HepG2 (cell line): Measurements from ENCODE around the gene SYNE3. TPM values are rescaled to one million over a fixed set of nuclear protein-coding genes. Genes with fewer than 3 reads are reported as not detected.

Experiments used
- ARID5B ChIP-seq: IDR thresholded peaks from 2 replicates; pipeline ENCODE4 v1.4.0; 2020; ENCODE audit warnings: mild to moderate bottlenecking, missing genetic modification reagents
- BRF2 ChIP-seq: sonication (generic); formaldehyde crosslinking; IDR thresholded peaks from 2 replicates; pipeline ENCODE4 v1.8.1; 2022; ENCODE audit warnings: mild to moderate bottlenecking, missing genetic modification reagents
- CREB3 ChIP-seq: sonication (generic); formaldehyde crosslinking; IDR thresholded peaks from 2 replicates; pipeline ENCODE4 v1.5.0; 2020; ENCODE audit warnings: missing genetic modification reagents
- FOSL1 ChIP-seq: sonication (generic); formaldehyde crosslinking; IDR thresholded peaks from 2 replicates; pipeline ENCODE4 v1.9.0; 2021; ENCODE audit warnings: missing genetic modification reagents, borderline replicate concordance
- HDAC1 ChIP-seq: sonication (generic); formaldehyde crosslinking; IDR thresholded peaks from 2 replicates; pipeline ENCODE4 v1.5.1; 2020; ENCODE audit warnings: mild to moderate bottlenecking, missing genetic modification reagents
- KDM4B ChIP-seq: sonication (generic); formaldehyde crosslinking; IDR thresholded peaks from 2 replicates; pipeline ENCODE4 v1.4.0; 2020; ENCODE audit warnings: missing genetic modification reagents
- MAFK ChIP-seq, 2 experiments: IDR thresholded peaks in 1 of 2; conservative IDR thresholded peaks in 1 of 2; 2 replicates each; pipeline ENCODE4 v1.6.1; 2011; ENCODE audit warnings: improper control_type of control experiment in 2 of 2, low read length in 2 of 2
- MED13 ChIP-seq: sonication (generic); formaldehyde crosslinking; IDR thresholded peaks from 2 replicates; pipeline ENCODE4 v1.5.0; 2020; ENCODE audit warnings: missing genetic modification reagents
- MLLT10 ChIP-seq: sonication (generic); formaldehyde crosslinking; IDR thresholded peaks from 2 replicates; pipeline ENCODE4 v1.4.0; 2020; ENCODE audit warnings: missing genetic modification reagents
- RBFOX2 ChIP-seq: fragments of 200-400 bp; formaldehyde crosslinking; IDR thresholded peaks from 2 replicates; pipeline ENCODE4 v1.6.1; 2017; ENCODE audit warnings: low read depth, mild to moderate bottlenecking, low read length
- RNF2 ChIP-seq: fragments of 450-650 bp; conservative IDR thresholded peaks from 2 replicates; pipeline ENCODE4 v1.6.1; 2016; ENCODE audit warnings: low read depth
- SSRP1 ChIP-seq: IDR thresholded peaks from 2 replicates; pipeline ENCODE4 v1.6.1; 2016; ENCODE audit warnings: control low read depth
- SUZ12 ChIP-seq: fragments of 150-350 bp; IDR thresholded peaks from 2 replicates; pipeline ENCODE4 v1.6.1; 2014; ENCODE audit warnings: low read depth, low read length
- ZBTB20 ChIP-seq: sonication (generic); formaldehyde crosslinking; IDR thresholded peaks from 2 replicates; pipeline ENCODE4 v1.8.1; 2023; ENCODE audit warnings: missing genetic modification reagents, low read depth, mild to moderate bottlenecking, borderline replicate concordance
- ZFX ChIP-seq: sonication (generic); formaldehyde crosslinking; IDR thresholded peaks from 2 replicates; pipeline ENCODE4 v1.4.0; 2020; ENCODE audit warnings: mild to moderate bottlenecking, low read depth, missing genetic modification reagents, moderate library complexity
- ZNF441 ChIP-seq: sonication (generic); formaldehyde crosslinking; IDR thresholded peaks from 2 replicates; pipeline ENCODE4 v1.7.0; 2021; ENCODE audit warnings: missing genetic modification reagents, borderline replicate concordance
- ZNF652 ChIP-seq: IDR thresholded peaks from 2 replicates; pipeline ENCODE4 v1.6.1; 2016; ENCODE audit warnings: low read depth, borderline replicate concordance
- ZNF709 ChIP-seq: sonication (generic); formaldehyde crosslinking; IDR thresholded peaks from 2 replicates; pipeline ENCODE4 v1.5.0; 2020; ENCODE audit warnings: mild to moderate bottlenecking, missing genetic modification reagents
- polyA plus RNA-seq, 8 experiments: library from polyadenylated mRNA; depleted of rRNA in 3 of 8; stranded (reverse) in 7 of 8; unstranded in 1 of 8; fragments of >200 nt; fragmentation: Illumina TruSeq in 4 of 8; extraction: Trizol in 4 of 8; gene quantifications; 2 replicates each; pipeline versions ENCODE4 v1.2.1 to v1.2.3, GENCODE V29; 2011 to 2016; ENCODE audit warnings: low read depth in 4 of 8, missing spikeins in 1 of 8, mixed read lengths in 1 of 8; ENCODE audit not compliant: insufficient read depth in 1 of 8
- total RNA-seq, 5 experiments: library from RNA; depleted of rRNA; stranded (reverse); fragments of >200 nt; fragmentation: Illumina TruSeq; extraction: Trizol; gene quantifications; 2 replicates each; pipeline ENCODE4 v1.2.3, GENCODE V29; 2016; ENCODE audit warnings: low read depth in 1 of 5
- TF ChIP-seq, protein P1 (sequence below): IDR thresholded peaks from 2 replicates; pipeline ENCODE4 v1.6.1; 2016; ENCODE audit warnings: low read depth
- TF ChIP-seq, protein P2 (sequence below): sonication (generic); formaldehyde crosslinking; IDR thresholded peaks from 2 replicates; pipeline ENCODE4 v1.4.0; 2020; ENCODE audit warnings: mild to moderate bottlenecking, missing genetic modification reagents, borderline replicate concordance

Gene SYNE3
- total and polyA plus RNA-seq, 2 of the 13 experiments (the other 11 are each of a cell fraction or from before 2014, with no cell fraction given): 7.8 to 8.0 TPM

- no peak for TF ChIP-seq MLLT10 (CRISPR knock-in tag)
- TF ChIP-seq SSRP1 (CRISPR knock-in tag): peak; percentile 7; the same call in 1 of the 2 replicates
- no peak for TF ChIP-seq MAFK (conservative IDR thresholded peaks at IDR 0.05 in 1 of 2, IDR thresholded peaks at IDR 0.05 in 1 of 2; ENCODE audit: low read length in 2 of 2)
- TF ChIP-seq RBFOX2: peak; percentile 56
- no peak for TF ChIP-seq SUZ12
- TF ChIP-seq ZBTB20 (CRISPR knock-in tag): no peak
- no peak for TF ChIP-seq FOSL1 (CRISPR knock-in tag)
- TF ChIP-seq CREB3 (CRISPR knock-in tag): no peak
- TF ChIP-seq HDAC1 (CRISPR knock-in tag): peak; percentile 44
- TF ChIP-seq MED13: no peak; the same call in 1 of the 2 replicates
- peak; percentile 25; the same call in 1 of the 2 replicates for TF ChIP-seq ZFX
- no peak for TF ChIP-seq ZNF441 (CRISPR knock-in tag)
- TF ChIP-seq, protein P1, sequence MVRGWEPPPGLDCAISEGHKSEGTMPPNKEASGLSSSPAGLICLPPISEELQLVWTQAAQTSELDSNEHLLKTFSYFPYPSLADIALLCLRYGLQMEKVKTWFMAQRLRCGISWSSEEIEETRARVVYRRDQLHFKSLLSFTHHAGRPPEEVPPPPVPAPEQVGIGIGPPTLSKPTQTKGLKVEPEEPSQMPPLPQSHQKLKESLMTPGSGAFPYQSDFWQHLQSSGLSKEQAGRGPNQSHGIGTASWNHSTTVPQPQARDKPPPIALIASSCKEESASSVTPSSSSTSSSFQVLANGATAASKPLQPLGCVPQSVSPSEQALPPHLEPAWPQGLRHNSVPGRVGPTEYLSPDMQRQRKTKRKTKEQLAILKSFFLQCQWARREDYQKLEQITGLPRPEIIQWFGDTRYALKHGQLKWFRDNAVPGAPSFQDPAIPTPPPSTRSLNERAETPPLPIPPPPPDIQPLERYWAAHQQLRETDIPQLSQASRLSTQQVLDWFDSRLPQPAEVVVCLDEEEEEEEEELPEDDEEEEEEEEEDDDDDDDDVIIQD (CRISPR knock-in tag): no peak
- TF ChIP-seq KDM4B: peak; percentile 33; the same call in 1 of the 2 replicates
- TF ChIP-seq, protein P2, sequence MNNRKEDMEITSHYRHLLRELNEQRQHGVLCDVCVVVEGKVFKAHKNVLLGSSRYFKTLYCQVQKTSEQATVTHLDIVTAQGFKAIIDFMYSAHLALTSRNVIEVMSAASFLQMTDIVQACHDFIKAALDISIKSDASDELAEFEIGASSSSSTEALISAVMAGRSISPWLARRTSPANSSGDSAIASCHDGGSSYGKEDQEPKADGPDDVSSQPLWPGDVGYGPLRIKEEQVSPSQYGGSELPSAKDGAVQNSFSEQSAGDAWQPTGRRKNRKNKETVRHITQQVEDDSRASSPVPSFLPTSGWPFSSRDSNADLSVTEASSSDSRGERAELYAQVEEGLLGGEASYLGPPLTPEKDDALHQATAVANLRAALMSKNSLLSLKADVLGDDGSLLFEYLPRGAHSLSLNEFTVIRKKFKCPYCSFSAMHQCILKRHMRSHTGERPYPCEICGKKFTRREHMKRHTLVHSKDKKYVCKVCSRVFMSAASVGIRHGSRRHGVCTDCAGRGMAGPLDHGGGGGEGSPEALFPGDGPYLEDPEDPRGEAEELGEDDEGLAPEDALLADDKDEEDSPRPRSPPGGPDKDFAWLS: no peak
- peak; percentile 35; the same call in 1 of the 2 replicates for TF ChIP-seq ARID5B
- TF ChIP-seq ZNF652 (CRISPR knock-in tag): no peak
- no peak for TF ChIP-seq BRF2 (CRISPR knock-in tag)
- no peak for TF ChIP-seq RNF2
- TF ChIP-seq ZNF709 (CRISPR knock-in tag): 0 out of 2 replicates have a peak, but pooled peaks have one; percentile 37
These were observed 7.5 kb upstream of the SYNE3 start (continued) for GRCh38 chr14:95523815-95524448.
